Measurements from ENCODE around the gene MAP2K5. TPM values are rescaled to one million over a fixed set of nuclear protein-coding genes. Genes with fewer than 3 reads are reported as not detected.

The MAP2K5 gene
- total RNA-seq: 7.3 TPM

GRCh38 chr15:67542420-67543347 lies at the start of gene MAP2K5:
TSS of gene MAP2K5 (plus strand) at chr15:67542703. CDS start at chr15:67543336, 633 bp downstream.
- peaks cover 27% of the 10 kb centered on the region for H3K4me1 ChIP-seq (ENCODE audit: insufficient read depth, low read length)

GRCh38 chr15:67495585-67495984 lies 46.9 kb upstream of the MAP2K5 start:
- H3K4me3 ChIP-seq (ENCODE audit: low read length): no peak overlapping the region

More at GRCh38 chr15:67542420-67543347, at the start of gene MAP2K5:
- H3K9me3 ChIP-seq (ENCODE audit: low read depth, low read length): no peaks in the 10 kb centered on the region
- peak within 1 kb of the TSS; percentile 99 for H3K4me3 ChIP-seq (ENCODE audit: low read length)
- H3K27me3 ChIP-seq (ENCODE audit: insufficient read depth, low read length): no peaks in the 10 kb centered on the region

GRCh38 chr15:67501177-67501835 lies 41.2 kb upstream of the MAP2K5 start:
- H3K27me3 ChIP-seq (ENCODE audit: insufficient read depth, low read length): no peaks in the 10 kb centered on the region
- peaks cover 10% of the 10 kb centered on the region for H3K4me1 ChIP-seq (ENCODE audit: insufficient read depth, low read length)
- no peak overlapping the region for H3K4me3 ChIP-seq (ENCODE audit: low read length)
- H3K9me3 ChIP-seq (ENCODE audit: low read depth, low read length): no peaks in the 10 kb centered on the region

More at GRCh38 chr15:67495585-67495984, 46.9 kb upstream of the MAP2K5 start:
- H3K27me3 ChIP-seq (ENCODE audit: insufficient read depth, low read length): no peaks in the 10 kb centered on the region
- H3K4me1 ChIP-seq (ENCODE audit: insufficient read depth, low read length): no peaks in the 10 kb centered on the region
- no peaks in the 10 kb centered on the region for H3K9me3 ChIP-seq (ENCODE audit: low read depth, low read length)

GRCh38 chr15:67501836-67502461 lies 40.6 kb upstream of the MAP2K5 start:
- Histone ChIP-seq H3K27me3 (ENCODE audit: insufficient read depth, low read length) (no peaks in the 10 kb centered on the region), H3K9me3 (ENCODE audit: low read depth, low read length) (no peaks in the 10 kb centered on the region), H3K4me3 (ENCODE audit: low read length) (no peak overlapping the region)

GRCh38 chr15:67504056-67504455 lies 38.4 kb upstream of the MAP2K5 start:
- H3K9me3 ChIP-seq (ENCODE audit: low read depth, low read length): no peaks in the 10 kb centered on the region
- H3K27me3 ChIP-seq (ENCODE audit: insufficient read depth, low read length): no peaks in the 10 kb centered on the region

More at GRCh38 chr15:67501836-67502461, 40.6 kb upstream of the MAP2K5 start:
- H3K4me1 ChIP-seq (ENCODE audit: insufficient read depth, low read length): peaks cover 16% of the 10 kb centered on the region

GRCh38 chr15:67504796-67505195 lies 37.7 kb upstream of the MAP2K5 start:
- H3K9me3 ChIP-seq (ENCODE audit: low read depth, low read length): no peaks in the 10 kb centered on the region
- H3K27me3 ChIP-seq (ENCODE audit: insufficient read depth, low read length): no peaks in the 10 kb centered on the region
- H3K4me3 ChIP-seq (ENCODE audit: low read length): no peak overlapping the region
- peaks cover 25% of the 10 kb centered on the region for H3K4me1 ChIP-seq (ENCODE audit: insufficient read depth, low read length)

More at GRCh38 chr15:67504056-67504455, 38.4 kb upstream of the MAP2K5 start:
- no peak overlapping the region for H3K4me3 ChIP-seq (ENCODE audit: low read length)
- peaks cover 25% of the 10 kb centered on the region for H3K4me1 ChIP-seq (ENCODE audit: insufficient read depth, low read length)

GRCh38 chr15:67505675-67506572 lies 36.6 kb upstream of the MAP2K5 start:
- H3K4me1 ChIP-seq (ENCODE audit: insufficient read depth, low read length): peaks cover 25% of the 10 kb centered on the region
- H3K27me3 ChIP-seq (ENCODE audit: insufficient read depth, low read length): no peaks in the 10 kb centered on the region
- no peaks in the 10 kb centered on the region for H3K9me3 ChIP-seq (ENCODE audit: low read depth, low read length)
- H3K4me3 ChIP-seq (ENCODE audit: low read length): no peak overlapping the region

GRCh38 chr15:67506775-67507747 lies 35.4 kb upstream of the MAP2K5 start:
- H3K4me1 ChIP-seq (ENCODE audit: insufficient read depth, low read length): peaks cover 25% of the 10 kb centered on the region
- H3K4me3 ChIP-seq (ENCODE audit: low read length): no peak overlapping the region
- H3K27me3 ChIP-seq (ENCODE audit: insufficient read depth, low read length): no peaks in the 10 kb centered on the region
- no peaks in the 10 kb centered on the region for H3K9me3 ChIP-seq (ENCODE audit: low read depth, low read length)

GRCh38 chr15:67508407-67508806 lies 34.1 kb upstream of the MAP2K5 start:
- no peaks in the 10 kb centered on the region for H3K9me3 ChIP-seq (ENCODE audit: low read depth, low read length)
- H3K4me1 ChIP-seq (ENCODE audit: insufficient read depth, low read length): peaks cover 25% of the 10 kb centered on the region
- no peak overlapping the region for H3K4me3 ChIP-seq (ENCODE audit: low read length)
- no peaks in the 10 kb centered on the region for H3K27me3 ChIP-seq (ENCODE audit: insufficient read depth, low read length)

GRCh38 chr15:67509918-67510317 lies 32.6 kb upstream of the MAP2K5 start:
- Histone ChIP-seq H3K4me1 (ENCODE audit: insufficient read depth, low read length) (peaks cover 22% of the 10 kb centered on the region), H3K9me3 (ENCODE audit: low read depth, low read length) (no peaks in the 10 kb centered on the region), H3K27me3 (ENCODE audit: insufficient read depth, low read length) (no peaks in the 10 kb centered on the region), H3K4me3 (ENCODE audit: low read length) (no peak overlapping the region)

GRCh38 chr15:67510597-67511190 lies 31.8 kb upstream of the MAP2K5 start:
- Histone ChIP-seq H3K4me1 (ENCODE audit: insufficient read depth, low read length) (peaks cover 20% of the 10 kb centered on the region), H3K27me3 (ENCODE audit: insufficient read depth, low read length) (no peaks in the 10 kb centered on the region), H3K4me3 (ENCODE audit: low read length) (no peak overlapping the region), H3K9me3 (ENCODE audit: low read depth, low read length) (no peaks in the 10 kb centered on the region)

GRCh38 chr15:67511606-67512005 lies 30.9 kb upstream of the MAP2K5 start:
- Histone ChIP-seq H3K4me1 (ENCODE audit: insufficient read depth, low read length) (peaks cover 12% of the 10 kb centered on the region), H3K9me3 (ENCODE audit: low read depth, low read length) (no peaks in the 10 kb centered on the region), H3K4me3 (ENCODE audit: low read length) (no peak overlapping the region), H3K27me3 (ENCODE audit: insufficient read depth, low read length) (no peaks in the 10 kb centered on the region)

GRCh38 chr15:67512140-67512539 lies 30.4 kb upstream of the MAP2K5 start:
- H3K4me3 ChIP-seq (ENCODE audit: low read length): no peak overlapping the region
- no peaks in the 10 kb centered on the region for H3K9me3 ChIP-seq (ENCODE audit: low read depth, low read length)
- peaks cover 6% of the 10 kb centered on the region for H3K4me1 ChIP-seq (ENCODE audit: insufficient read depth, low read length)
- no peaks in the 10 kb centered on the region for H3K27me3 ChIP-seq (ENCODE audit: insufficient read depth, low read length)

Data from mononuclear cell (primary cell).